ENCODE results near the gene RAD51B. TPM values are rescaled to one million over a fixed set of nuclear protein-coding genes. Genes with fewer than 3 reads are reported as not detected.

Gene RAD51B
- total RNA-seq, 1 experiment from 2014 or later, result 10.8 TPM

DNA sequence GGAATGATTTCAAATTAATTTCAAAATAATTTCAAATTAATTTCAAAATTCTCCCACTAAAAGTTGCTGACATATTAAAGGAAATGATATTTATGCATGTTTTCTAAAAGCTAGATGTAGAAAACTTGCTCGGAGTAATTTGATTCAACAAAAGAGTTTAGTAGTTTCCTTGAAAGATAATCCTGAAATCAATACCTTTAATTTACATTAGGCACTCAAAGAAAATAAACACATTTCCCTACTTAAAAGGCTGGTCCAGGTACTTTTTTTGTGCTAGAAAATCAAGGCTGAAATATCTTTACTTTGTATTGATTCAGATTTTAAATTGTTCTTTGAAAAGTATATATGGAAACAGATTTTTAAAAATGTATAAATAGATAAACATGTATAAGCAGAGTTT is 370.5 kb downstream of the RAD51B start:
- H3K4me3 ChIP-seq (ENCODE audit: low read length), result no peak overlapping the region
- intact Hi-C loops (cut with micrococcal nuclease), result no loop called here

DNA sequence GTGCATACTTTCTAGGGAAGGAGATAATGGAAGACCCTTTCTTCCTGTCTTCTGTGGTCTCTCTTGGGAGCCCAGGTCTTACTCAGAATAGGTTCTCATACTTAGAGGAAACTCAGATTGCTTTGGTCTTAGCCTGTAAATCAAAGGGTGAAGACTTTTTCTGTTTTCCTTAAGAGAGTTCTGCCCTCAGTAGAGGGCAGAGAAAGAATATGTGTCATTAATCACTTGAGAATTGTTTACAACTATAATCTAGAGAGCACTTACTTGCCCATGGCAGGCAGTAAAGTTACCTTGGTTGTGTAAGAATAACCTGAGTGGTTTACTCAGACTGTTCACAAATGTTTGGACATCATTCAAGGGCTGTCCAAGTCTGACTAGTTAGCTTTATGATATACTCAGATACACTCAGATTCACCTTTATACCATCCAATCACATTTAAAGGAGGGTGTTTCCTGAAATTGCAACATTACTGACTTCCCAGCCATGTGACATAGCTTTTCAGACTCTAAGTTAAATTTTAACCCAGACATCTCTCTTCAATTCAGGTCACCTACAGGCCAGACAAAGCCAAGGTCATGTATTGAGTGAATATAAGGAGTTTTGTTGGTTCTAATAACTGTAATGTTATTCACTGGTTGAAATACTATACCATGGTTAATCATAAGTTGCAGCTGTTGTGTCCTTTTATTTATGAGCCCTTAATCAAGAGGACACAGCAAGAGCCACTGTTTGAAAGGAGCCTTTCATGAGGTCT is 372.2 kb downstream of the RAD51B start:
- no TSS peak for BruUV-seq (replicated peaks)
- Histone ChIP-seq H3K36me3 (ENCODE audit: low read depth, low read length) (no peaks in the 10 kb centered on the region), H4K20me1 (ENCODE audit: low read length) (no peaks in the 10 kb centered on the region), H3F3A (ENCODE audit: low read length, unreplicated experiment) (no peaks in the 10 kb centered on the region), H3K79me2 (ENCODE audit: low read length) (no peaks in the 10 kb centered on the region), H3K9me3 (ENCODE audit: low read length) (no peaks in the 10 kb centered on the region), H3K27me3 (ENCODE audit: low read length) (no peaks in the 10 kb centered on the region), H3K9me2 (replicated peaks; ENCODE audit: low read length) (no peaks in the 10 kb centered on the region), H3K27ac (ENCODE audit: low read length) (peak overlapping the region; percentile 62), H3K4me2 (ENCODE audit: low read length) (peak overlapping the region; percentile 13), H3K4me1 (ENCODE audit: insufficient read depth, low read length) (peaks cover 17% of the 10 kb centered on the region), H3K9ac (ENCODE audit: low read length) (no peak overlapping the region), H3K4me3 (ENCODE audit: low read length) (no peak overlapping the region), H2AFZ (ENCODE audit: low read length) (no peak overlapping the region)
- ChIA-PET CTCF (no interaction called here), POLR2A (ENCODE audit: unreplicated experiment) (no interaction called here)
- DNase-seq, result peak; percentile 89
- no peak for TF ChIP-seq EZH2 (IDR thresholded peaks at IDR 0.05; ENCODE audit: low read length, unreplicated experiment)
- intact Hi-C loops (cut with micrococcal nuclease), result no loop called here
- ATAC-seq, result peak; percentile 96

More for the DNA sequence above, 370.5 kb downstream of the RAD51B start:
- no TSS peak for BruUV-seq (replicated peaks)
- H4K20me1 ChIP-seq (ENCODE audit: low read length), result no peaks in the 10 kb centered on the region
- H3K4me1 ChIP-seq (ENCODE audit: insufficient read depth, low read length), result peaks cover 17% of the 10 kb centered on the region
- ChIA-PET CTCF (no interaction called here), POLR2A (ENCODE audit: unreplicated experiment) (no interaction called here)
- ATAC-seq, result no peak
- no peaks in the 10 kb centered on the region for H3K79me2 ChIP-seq (ENCODE audit: low read length)
- H3K27me3 ChIP-seq (ENCODE audit: low read length), result no peaks in the 10 kb centered on the region
- DNase-seq, result no peak
- no peak overlapping the region for H2AFZ ChIP-seq (ENCODE audit: low read length)
- no peaks in the 10 kb centered on the region for H3K9me2 ChIP-seq (replicated peaks; ENCODE audit: low read length)
- no peaks in the 10 kb centered on the region for H3K36me3 ChIP-seq (ENCODE audit: low read depth, low read length)
- no peak overlapping the region for H3K27ac ChIP-seq (ENCODE audit: low read length)
- H3F3A ChIP-seq (ENCODE audit: low read length, unreplicated experiment), result no peaks in the 10 kb centered on the region
- H3K4me2 ChIP-seq (ENCODE audit: low read length), result no peak overlapping the region
- TF ChIP-seq, protein P1, sequence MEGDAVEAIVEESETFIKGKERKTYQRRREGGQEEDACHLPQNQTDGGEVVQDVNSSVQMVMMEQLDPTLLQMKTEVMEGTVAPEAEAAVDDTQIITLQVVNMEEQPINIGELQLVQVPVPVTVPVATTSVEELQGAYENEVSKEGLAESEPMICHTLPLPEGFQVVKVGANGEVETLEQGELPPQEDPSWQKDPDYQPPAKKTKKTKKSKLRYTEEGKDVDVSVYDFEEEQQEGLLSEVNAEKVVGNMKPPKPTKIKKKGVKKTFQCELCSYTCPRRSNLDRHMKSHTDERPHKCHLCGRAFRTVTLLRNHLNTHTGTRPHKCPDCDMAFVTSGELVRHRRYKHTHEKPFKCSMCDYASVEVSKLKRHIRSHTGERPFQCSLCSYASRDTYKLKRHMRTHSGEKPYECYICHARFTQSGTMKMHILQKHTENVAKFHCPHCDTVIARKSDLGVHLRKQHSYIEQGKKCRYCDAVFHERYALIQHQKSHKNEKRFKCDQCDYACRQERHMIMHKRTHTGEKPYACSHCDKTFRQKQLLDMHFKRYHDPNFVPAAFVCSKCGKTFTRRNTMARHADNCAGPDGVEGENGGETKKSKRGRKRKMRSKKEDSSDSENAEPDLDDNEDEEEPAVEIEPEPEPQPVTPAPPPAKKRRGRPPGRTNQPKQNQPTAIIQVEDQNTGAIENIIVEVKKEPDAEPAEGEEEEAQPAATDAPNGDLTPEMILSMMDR (conservative IDR thresholded peaks at IDR 0.05; ENCODE audit: low read depth, low read length), result no peak
- TF ChIP-seq EZH2 (IDR thresholded peaks at IDR 0.05; ENCODE audit: low read length, unreplicated experiment) (no peak), EZH2phosphoT487 (IDR thresholded peaks at IDR 0.05; ENCODE audit: borderline replicate concordance, low read length) (no peak)
- no peak overlapping the region for H3K9ac ChIP-seq (ENCODE audit: low read length)
- no peaks in the 10 kb centered on the region for H3K9me3 ChIP-seq (ENCODE audit: low read length)

DNA sequence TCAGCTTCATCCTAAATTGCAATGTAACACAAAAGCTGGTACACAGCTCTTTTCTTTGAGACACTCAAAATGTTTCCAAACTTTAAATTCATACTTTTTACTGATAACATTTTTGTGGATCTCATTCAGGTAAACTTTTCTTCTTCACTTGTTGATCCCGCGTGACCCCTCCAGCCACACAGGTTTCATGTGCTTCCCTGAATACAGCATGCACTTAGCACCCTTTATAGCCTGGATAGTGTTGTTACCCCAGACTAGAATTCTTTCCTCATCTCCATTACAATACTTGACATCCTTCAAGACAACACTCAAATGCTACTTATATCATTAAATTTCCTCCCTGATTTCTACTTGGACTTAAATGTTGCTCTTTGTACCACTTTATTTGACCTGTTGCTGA is 373.4 kb downstream of the RAD51B start:
- BruUV-seq (replicated peaks), result no TSS peak
- DNase-seq (no peak), ATAC-seq (no peak)
- ChIA-PET CTCF (no interaction called here), POLR2A (ENCODE audit: unreplicated experiment) (interaction anchor here (0.6 kb wide), 1 partner anchor 20 kb away, joined by 4 read pairs; no protein-coding TSS in a partner anchor)
- H3K27ac ChIP-seq (ENCODE audit: low read length), result no peak overlapping the region
- H3F3A ChIP-seq (ENCODE audit: low read length, unreplicated experiment), result no peaks in the 10 kb centered on the region
- no peaks in the 10 kb centered on the region for H3K9me3 ChIP-seq (ENCODE audit: low read length)
- no peaks in the 10 kb centered on the region for H3K36me3 ChIP-seq (ENCODE audit: low read depth, low read length)
- intact Hi-C loops (cut with micrococcal nuclease), result no loop called here
- TF ChIP-seq, protein P1 (conservative IDR thresholded peaks at IDR 0.05; ENCODE audit: low read depth, low read length), result no peak
- TF ChIP-seq EZH2 (IDR thresholded peaks at IDR 0.05; ENCODE audit: low read length, unreplicated experiment) (no peak), EZH2phosphoT487 (IDR thresholded peaks at IDR 0.05; ENCODE audit: borderline replicate concordance, low read length) (no peak)
- H3K9me2 ChIP-seq (replicated peaks; ENCODE audit: low read length), result no peaks in the 10 kb centered on the region
- peaks cover 17% of the 10 kb centered on the region for H3K4me1 ChIP-seq (ENCODE audit: insufficient read depth, low read length)
- H3K9ac ChIP-seq (ENCODE audit: low read length), result no peak overlapping the region
- no peak overlapping the region for H3K4me3 ChIP-seq (ENCODE audit: low read length)
- no peaks in the 10 kb centered on the region for H3K79me2 ChIP-seq (ENCODE audit: low read length)
- no peaks in the 10 kb centered on the region for H4K20me1 ChIP-seq (ENCODE audit: low read length)
- no peak overlapping the region for H2AFZ ChIP-seq (ENCODE audit: low read length)
- no peak overlapping the region for H3K4me2 ChIP-seq (ENCODE audit: low read length)
- no peaks in the 10 kb centered on the region for H3K27me3 ChIP-seq (ENCODE audit: low read length)

Data from PC-3 (cell line).